Stimulated activated CD8-positive, alpha-beta memory T cell treated with anti-CD3 and anti-CD28 coated beads, Interleukin-15, amount 100 ng/mL, for 48 hours (primary cell): ENCODE data around the gene THSD4.
"Not testable (repeated sequence)": the region's sequence is repeated elsewhere in the genome, so short reads cannot be mapped to it uniquely, and the experiment has no call there.

ENCODE experiments used
- DNase-seq, 2 donors: peaks; one replicate each; pipeline ENCODE4 v3.0.0-alpha.2; 2020; ENCODE audit warnings: low read depth in 2 of 2

The THSD4 gene

DNA sequence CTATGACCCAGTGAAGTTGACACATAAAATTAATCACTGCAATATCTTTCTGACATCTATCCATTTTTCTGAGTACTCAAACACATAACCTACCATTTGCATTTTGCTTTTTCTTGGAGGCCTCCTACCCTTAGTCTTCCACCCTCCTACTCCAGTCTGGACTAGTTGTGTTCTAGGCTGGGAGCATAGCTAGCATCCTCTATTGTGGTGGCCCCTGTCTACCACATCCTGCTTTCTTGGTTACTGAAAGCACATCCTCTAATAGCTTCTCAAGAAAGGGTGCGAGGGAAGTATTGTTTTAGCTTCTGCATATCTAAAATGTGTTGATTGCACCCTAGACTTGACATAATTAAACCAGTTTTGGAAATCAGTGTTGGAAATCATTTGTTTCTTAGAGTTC lies 176.5 kb downstream of the THSD4 start:
- no peak for DNase-seq

DNA sequence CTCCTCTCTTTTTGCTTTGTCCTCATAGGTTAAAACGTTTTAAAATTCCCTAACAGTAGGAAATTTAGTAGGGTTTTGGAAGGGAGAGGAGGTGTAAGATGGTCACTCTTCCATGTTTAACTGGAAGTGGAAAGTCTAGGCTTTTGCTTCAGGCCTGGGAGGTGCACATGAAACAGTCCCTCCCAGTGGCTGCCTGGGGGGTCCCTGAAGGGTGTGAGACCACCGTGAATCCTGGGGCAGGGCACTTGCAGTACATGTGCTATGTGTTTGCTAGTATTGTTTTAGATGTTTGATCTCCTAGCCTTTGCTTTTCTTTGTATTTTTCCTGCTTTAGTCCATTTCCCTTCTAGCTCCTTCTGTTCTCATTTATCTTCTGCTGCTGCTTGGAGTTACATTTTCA lies 178.5 kb downstream of the THSD4 start:
- DNase-seq = no peak

DNA sequence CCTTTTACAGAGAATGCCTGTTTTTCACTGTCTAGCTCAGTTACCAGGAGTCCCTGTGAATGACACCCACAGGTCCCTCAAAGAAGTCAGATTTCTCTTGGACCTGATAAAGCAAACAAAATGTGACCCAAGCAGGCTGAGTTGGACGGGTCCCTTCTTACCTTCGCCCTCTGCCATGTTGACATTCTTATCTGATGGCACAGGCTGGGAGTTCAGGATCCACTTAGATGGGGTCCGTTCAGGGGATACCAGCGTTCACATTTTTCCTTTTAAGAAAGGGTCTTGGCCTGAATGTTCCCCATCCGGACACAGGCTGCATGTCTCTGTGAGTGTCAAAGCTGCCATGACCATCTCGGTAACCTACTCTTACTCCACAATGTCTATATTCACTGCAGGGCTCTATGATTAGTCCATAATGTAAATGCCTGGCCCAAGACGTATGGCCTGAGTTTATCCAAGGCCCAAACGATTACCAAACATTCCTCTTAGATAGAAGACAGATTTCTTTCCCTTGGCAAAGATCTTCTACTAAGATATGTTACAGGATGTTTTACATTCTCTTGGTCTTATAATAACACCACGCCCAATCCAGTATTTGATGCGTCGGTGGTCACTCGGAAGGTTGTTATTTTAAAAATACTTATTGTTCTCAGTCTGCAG lies 179.1 kb downstream of the THSD4 start:
- DNase-seq = no peak

DNA sequence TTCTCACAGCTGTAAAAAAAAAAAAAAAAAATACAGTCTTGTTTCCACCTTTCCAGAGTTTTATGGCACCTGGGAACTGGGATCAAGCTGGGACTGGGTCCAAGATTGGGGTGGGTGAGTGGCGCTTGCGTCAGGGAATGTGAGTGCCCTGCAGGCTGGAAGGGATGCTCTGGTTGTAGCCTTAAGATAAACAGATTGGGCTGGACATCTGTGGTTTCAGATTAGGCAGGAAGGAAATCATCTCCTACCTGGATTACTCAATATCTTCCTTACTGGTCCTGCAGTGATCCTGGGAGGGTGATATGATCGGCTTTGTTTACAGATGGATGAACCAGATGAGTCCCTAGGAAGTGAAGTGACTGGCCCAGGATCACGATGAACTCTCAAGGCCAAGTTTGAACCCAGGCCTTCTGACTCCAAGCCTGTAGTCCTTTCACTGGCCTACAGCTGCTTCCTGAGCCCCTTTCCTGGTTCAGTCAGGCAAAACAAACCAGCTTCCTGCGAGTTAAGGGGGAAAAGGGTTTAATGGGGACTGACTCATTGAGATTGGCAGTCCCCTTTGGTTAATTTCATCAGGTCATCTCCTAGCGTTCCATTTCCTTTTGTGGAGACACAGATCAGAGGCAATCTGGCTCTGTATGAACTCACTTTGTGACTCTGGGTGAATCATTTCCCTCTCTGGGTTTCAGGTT lies 179.8 kb downstream of the THSD4 start:
- DNase-seq = no peak

DNA sequence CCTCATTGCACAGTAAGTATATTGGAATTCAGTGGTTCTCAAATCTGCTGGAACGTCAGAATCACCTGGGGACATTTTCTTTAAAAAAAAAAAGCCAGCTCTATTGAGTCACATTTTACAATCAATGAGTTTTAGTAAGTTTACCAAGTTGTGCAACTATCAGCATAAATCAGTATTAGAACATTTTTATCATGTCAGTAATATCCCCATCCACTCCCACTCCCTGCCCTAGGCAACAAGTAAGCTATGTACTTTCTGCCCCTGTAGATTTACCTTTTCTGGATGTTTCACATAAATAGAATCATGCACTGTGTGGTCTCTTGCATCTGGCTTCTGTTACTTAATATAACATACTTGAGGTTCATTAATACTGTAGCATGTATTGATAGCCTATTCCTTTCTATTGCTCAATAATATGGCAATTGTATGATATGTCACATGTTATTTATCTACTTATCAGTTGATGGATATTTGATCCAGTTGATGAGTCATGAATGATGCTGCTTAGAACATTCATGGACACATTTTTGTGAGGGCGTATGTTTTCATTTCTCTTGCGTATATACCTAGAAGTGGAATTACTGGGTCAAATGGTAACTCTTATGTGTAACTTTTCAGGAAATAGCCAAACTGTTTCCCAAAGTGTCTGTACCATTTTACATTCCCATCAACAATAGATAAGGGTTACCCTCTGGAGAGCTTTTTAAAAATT lies 180.5 kb downstream of the THSD4 start:
- no peak for DNase-seq

DNA sequence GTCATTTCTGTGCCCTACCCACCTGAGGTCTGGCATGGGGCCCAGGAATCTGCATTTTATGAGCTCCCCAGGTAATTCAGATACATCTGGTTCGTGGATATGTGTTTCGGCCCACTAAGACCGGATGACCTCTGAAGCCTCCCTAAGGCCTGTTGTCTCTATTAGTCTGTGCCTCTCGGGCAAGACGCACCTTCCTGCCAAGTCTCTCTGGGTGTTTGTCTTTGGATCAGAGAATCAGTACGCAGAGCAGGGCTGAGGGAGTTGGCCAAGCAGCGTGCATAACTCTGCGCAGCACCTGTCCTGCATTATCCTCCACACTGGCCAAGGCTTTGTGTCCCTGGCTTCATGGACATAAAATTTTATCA lies 181.0 kb downstream of the THSD4 start:
- no peak for DNase-seq

DNA sequence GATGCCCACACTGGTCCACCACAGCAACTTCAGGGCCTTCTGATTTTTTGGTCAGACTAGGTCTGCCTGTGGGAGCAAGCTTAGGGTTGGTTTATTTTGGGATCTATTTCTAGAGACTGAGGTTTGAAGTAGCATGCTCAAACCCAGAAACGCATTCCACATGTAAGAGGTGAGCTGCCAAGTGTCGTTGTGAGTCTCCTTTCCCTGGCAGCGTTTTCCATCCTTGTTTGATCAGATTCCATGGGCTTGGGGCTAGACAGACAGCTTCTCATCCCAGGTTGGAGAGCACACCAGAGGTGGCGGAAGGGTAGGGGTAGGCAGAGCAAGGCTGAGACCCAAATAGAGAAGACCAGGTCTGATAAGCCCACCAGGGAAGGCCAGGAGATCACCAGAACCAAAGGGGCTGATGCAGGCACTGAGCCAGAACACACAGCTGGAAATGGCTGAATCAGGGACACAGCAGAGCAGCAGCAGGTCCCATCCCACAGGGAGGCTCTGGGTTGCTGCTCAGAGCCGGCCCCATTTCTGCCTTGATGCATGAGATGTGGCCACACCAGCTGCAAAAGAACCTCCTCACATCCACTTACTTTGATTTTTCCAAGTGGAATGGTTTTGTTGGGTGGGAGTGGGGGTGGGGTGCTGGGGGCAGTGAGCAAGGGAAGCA lies 186.8 kb downstream of the THSD4 start:
- DNase-seq = no peak

DNA sequence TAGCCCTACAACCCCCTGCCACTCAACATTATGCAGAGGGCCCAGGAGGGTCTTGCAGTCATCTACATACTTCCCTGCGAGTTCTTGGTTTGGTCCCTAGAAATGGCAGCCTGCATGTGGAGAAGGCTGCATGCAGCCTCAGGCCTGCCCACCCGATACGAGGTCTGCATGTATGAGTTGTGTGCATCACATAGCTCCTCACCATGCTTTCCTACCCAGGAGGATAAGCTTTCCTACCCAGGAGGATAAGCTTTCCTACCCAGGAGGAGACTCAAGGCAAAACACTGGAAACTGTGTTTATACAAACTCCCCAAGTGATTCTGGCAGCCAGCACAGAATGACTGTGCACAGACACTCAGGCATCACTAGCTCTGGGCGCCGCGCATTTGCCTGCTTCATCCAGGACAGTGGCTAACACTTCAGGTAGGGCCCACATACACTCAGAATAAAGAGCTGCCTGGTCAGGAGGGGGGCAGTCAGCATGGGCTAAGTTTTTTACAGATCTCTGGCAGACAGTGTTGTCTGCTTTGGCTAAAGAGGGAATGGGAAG lies 187.7 kb downstream of the THSD4 start:
- no peak for DNase-seq

DNA sequence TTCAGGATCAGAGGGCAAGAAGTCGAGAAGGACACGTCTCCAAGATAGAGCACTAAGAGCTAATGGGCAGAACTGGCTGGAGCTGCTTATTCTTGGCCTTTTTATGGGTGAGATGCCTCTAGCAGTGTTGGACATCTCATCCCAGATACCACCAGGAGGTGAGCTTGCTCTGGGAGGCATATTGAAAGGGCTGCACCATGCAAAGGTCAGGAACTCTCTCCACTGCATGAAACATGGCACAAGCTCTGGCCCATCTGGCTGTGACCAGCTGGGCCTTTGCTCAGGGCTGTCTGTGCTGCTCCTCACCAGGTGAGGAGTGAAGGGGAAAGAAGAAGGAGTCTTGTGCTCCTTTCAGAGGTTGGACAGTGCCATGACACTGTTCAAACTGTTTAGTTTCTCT lies 188.7 kb downstream of the THSD4 start:
- no peak for DNase-seq

DNA sequence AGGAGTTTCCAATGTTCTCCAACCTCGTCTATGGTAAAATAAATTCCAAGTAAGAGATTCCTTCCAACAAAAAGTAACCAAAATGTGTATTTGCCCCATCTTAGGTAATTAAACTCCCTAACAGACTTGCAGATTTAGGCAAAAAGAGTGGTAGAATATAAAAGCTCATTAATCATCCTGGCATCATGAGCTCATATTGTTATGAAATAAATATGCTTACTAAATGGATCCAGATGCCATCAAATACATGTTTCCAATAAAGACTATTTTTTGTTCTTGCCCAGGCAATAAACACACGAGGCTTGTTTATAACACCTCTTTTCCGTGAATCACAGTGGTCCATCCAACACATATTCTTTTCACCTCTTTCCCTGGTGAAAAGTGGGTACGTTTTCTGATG lies 189.4 kb downstream of the THSD4 start:
- no peak for DNase-seq

DNA sequence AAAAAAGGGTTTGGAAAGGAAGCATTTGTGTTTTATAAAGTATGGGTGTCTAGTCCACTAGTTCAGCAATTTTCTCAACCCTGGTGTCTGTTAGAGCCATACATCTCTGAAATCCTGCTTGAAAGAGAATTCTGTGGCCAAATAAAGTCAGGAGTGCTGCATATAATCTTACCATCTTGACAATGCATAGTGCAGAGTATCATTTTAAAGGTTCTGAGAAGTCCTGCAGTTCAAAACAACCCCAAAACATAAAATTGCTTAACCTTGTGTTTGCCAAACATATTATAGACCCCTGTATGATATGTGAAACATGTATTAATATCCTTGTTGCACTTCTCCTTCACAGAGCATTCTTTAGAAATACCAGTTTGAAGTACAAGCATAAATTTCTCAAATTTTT lies 191.3 kb downstream of the THSD4 start:
- no peak for DNase-seq

DNA sequence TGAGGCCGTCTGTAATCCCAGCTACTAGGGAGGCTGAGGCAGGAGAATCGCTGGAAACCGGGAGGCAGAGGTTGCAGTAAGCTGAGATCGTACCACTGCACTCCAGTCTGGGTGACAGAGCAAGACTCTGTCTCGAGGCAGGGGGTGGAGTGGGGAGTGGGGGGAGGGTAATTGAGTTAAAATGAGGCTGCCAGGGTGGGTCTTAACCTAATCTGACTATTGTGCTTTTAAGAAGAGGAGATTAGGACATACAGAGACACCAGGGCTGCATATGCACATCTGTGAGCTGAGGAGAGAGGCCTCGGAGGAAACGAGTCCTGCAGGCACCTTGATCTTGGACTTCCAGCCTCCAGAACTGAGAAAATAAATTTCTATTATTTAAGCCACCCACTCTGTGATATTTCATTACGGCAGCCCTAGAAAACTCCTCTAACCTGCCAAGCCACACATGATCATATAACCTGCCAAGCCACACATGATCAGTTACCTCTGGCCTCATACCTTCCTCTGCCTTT lies 197.0 kb downstream of the THSD4 start:
- no peak for DNase-seq

DNA sequence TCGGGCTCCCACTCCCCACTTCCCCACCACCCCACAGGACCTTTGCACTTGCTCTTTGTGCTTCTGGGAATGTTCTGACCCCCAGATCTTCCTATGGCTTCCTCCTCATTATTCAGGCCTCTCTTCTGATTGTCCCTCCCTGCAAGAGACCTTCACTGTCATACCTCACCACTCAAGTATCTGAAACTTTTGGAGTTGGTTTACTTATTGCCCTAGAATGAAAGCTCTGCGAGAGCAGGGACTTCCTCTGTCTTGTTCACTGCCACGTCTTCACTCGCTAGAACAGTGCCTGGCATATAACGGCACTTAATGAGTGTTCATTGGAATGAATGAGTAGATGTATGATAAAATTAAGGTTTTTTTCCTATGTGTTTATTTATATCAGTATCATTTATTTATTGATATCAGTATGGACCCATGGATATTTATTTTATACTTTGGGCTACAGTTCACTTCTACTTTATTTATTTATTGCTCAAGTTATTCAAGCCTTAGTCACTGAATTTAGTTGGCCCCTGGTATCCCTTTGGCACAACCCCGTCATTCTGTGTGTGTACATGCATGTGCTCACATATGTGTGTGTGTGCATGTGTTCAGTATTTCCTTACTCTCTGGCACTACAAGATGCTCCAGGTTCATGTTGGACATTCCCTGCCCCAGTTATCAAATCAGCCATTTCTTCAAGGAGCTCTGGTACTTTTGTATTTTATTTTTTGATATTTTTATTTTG lies 197.6 kb downstream of the THSD4 start:
- DNase-seq = no peak

DNA sequence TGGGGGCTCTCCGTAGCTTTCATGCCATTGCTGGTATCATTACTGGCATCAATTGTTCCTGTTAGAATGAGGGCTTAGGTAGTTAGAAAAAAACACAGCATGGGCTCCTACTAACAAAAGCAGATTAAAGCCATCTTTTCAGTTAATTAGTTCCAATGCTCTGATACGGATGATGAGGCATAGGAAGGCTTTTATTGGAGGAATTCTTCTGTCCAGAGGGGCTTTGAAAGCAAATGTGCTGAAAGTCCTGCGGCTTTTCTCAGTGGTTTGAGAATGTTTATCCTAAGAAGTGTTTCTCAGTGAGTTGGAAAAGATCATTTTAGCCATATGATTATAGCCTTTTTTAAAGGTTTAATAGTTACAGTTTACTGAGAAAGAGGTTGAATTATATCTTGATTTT lies 198.5 kb downstream of the THSD4 start:
- DNase-seq = no peak

DNA sequence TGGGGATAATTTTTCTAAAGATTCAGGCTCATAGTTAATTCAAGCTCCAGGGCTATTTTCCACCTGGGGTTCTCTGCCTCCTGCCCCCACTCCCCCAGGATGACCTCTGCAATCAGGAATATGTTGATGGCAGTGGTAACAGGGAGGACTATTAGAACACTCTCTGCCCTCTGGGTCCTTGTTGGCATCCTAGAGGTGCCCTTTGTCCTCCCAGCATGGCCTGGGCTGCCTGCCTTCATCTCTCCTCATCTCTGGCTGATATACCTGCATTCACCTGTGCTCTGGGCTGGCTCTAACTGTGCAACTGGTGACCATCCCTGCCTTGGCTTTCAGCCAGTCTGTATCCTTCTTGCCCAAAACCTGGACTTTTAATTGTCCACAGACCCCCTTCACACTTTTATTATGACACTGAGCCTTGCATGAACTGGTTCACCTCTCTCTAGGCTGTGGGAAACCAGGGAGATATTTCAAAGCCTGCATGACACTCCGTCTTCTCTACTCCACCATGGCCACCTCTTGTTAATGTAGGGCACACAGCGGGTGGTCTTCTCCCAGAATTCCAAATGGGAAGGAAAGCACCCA lies 199.8 kb downstream of the THSD4 start:
- no peak for DNase-seq

DNA sequence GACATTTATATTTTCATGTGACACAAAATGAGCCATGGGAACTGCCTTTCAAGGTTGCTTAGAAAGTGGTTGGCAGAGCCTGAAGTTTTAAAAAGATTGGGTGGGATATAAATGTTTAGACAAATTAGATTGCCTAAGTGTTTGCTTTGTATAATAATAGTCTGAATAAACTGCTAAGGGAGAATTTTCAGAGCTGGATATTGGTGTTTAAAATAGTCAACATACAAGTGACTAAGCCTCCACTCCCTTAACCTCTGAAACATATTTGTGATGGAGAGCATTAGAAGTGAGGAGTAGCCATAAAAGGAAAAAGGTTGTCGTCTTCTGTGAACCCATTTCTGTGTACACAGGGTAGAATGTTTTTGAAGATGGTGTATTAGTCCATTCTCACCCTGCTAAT lies 201.6 kb downstream of the THSD4 start:
- DNase-seq = no peak

DNA sequence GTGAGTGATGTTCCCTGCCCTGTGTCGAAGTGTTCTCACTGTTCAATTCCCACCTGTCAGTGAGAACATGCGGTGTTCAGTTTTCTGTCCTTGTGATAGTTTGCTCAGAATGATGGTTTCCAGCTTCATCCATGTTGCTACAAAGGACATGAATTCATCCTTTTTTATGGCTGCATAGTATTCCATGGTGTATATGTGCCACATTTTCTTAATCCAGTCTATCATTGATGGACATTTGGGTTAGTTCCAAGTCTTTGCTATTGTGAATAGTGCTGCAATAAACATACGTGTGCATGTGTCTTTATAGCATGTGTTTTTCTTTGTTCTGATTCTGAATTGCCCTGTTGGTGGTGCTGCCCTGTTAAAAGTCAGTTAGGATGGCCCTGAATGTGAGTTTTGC lies 204.2 kb downstream of the THSD4 start:
- not testable (repeated sequence) for DNase-seq

DNA sequence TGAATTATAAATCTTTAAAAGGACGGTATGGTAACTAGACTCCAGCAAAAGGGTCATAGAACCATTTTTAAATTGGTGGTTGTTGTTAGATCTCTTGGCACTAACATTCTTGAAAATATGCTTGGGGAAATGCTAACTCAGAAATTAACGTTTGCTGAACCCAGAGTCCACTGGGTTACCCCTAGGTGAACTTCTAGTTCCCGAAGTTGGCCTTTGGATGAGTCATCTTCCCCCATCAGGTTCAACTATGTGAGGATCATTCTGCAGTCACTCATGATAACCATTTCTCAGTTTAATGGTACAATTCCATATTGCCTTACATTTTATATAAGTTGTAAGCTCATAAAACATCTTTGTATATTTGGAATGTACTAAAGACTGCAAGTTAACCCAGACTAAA lies 204.7 kb downstream of the THSD4 start:
- no peak for DNase-seq

DNA sequence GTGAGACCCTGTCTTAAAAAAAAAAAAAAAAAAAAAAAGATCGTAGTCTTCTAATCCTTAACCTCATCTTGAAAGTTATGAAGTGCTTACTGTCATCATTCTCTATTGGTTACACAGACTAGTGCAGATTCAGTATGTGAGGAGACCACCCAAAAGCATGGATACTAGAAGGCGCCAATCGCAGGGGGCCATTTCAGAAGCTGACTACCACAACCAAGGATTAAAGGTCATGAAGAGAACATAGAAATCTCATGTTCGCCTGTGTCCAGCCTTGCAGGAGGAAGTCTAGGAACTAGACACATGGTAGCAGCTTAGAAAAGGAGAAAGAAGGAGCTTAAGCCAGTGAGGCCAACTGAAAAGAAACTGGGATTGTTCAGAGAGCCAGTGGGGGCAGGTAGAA lies 207.8 kb downstream of the THSD4 start:
- DNase-seq = no peak

DNA sequence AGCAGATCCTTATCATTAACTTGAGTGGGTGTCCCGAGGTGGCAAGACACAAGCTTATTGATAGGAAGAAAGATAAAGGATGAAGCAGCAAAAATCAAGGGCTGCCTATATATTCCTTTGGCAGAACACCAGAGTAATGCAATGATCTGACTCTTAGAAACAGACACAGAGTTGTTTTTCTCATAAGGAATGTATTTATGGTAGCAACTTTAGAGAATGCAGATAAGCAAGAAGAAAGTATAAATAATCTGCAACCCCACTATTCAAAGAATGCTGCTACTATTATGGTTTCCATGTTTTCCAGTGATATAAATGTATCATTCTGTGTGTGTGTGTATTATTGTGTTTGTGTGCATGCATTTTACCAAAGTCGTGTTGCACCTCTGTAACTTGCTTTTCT lies 208.3 kb downstream of the THSD4 start:
- DNase-seq = no peak

DNA sequence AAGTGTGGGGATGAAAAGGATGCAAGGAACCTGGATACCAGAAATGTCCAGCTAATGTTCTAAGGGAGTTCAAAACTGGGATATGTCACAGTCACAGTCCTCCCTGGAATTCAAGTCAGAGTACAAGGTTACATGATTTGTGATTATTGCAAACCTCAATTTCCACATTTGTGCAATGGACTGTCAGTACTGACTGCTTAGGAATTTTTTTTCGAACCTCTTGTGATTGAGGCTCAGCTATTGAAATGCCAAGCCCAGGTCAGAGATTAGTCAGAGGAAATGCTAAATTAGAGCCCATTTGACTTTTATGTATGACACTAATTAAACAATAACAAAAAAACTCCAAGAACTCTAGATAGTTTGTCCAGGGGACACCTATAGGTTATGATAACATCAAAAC lies 210.2 kb downstream of the THSD4 start:
- no peak for DNase-seq
